ENCODE results near the gene PERM1. TPM values are rescaled to one million over a fixed set of nuclear protein-coding genes. Genes with fewer than 3 reads are reported as not detected.
A peak's percentile ranks its signal among the peaks of the same experiment; 100 is the strongest.

The PERM1 gene
- total and polyA plus RNA-seq, 9 of the 15 experiments (the other 6 are each of a cell fraction or from before 2014, with no cell fraction given), result not detected

- no peak for TF ChIP-seq SP2 (IDR thresholded peaks at IDR 0.05; ENCODE audit: extremely low read depth, low read depth, low read length, poor library complexity, severe bottlenecking)
- no peak for TF ChIP-seq JUNB (CRISPR knock-in tag; conservative IDR thresholded peaks at IDR 0.05)
- 0 out of 2 replicates have a peak, but pooled peaks have one; percentile 32 for TF ChIP-seq KLF1 (tag; IDR thresholded peaks at IDR 0.05)
- peak; percentile 68 to 95 (median 92) for TF ChIP-seq YY1 (IDR thresholded peaks at IDR 0.05; ENCODE audit: borderline replicate concordance in 1 of 3, control insufficient read depth in 1 of 3, extremely low read depth in 1 of 3, insufficient read depth in 3 of 3, insufficient read length in 1 of 3, insufficient replicate concordance in 2 of 3, low read depth in 1 of 3, low read length in 2 of 3)
- TF ChIP-seq PRMT5 (CRISPR knock-in tag; IDR thresholded peaks at IDR 0.05), result no peak
- TF ChIP-seq E2F1 (CRISPR knock-in tag; IDR thresholded peaks at IDR 0.05), result peak; percentile 76; the same call in 1 of the 2 replicates
- TF ChIP-seq HMGXB4 (CRISPR knock-in tag; IDR thresholded peaks at IDR 0.05), result no peak
- TF ChIP-seq NR2F6 (CRISPR knock-in tag; IDR thresholded peaks at IDR 0.05), result no peak
- no peak for TF ChIP-seq ZFP1 (CRISPR knock-in tag; IDR thresholded peaks at IDR 0.05)
- no peak for TF ChIP-seq ZBTB8A (IDR thresholded peaks at IDR 0.05; ENCODE audit: partially characterized antibody)
- TF ChIP-seq ZNF778 (CRISPR knock-in tag; IDR thresholded peaks at IDR 0.05), result no peak
- TF ChIP-seq ZNF717 (CRISPR knock-in tag; IDR thresholded peaks at IDR 0.05), result no peak
- peak; percentile 87 for TF ChIP-seq KDM5B (IDR thresholded peaks at IDR 0.05; ENCODE audit: insufficient replicate concordance, low read depth, low read length)
- TF ChIP-seq CUX1 (CRISPR knock-in tag; IDR thresholded peaks at IDR 0.05), result no peak
- no peak for TF ChIP-seq ZNF175 (CRISPR knock-in tag; IDR thresholded peaks at IDR 0.05; ENCODE audit: low read depth)
- TF ChIP-seq FOXK1 (CRISPR knock-in tag; IDR thresholded peaks at IDR 0.05; ENCODE audit: borderline replicate concordance), result 0 out of 2 replicates have a peak, but pooled peaks have one; percentile 48
- no peak for TF ChIP-seq GATAD2A (IDR thresholded peaks at IDR 0.05)
These were observed 22.8 kb downstream of the PERM1 start, which contains the start of gene NOC2L (continued) for GRCh38 chr1:958823-959730.

Data from K562 (cell line).